Measurements from ENCODE around the gene MAFG. TPM values are rescaled to one million over a fixed set of nuclear protein-coding genes. Genes with fewer than 3 reads are reported as not detected.

The MAFG gene
- total and polyA plus RNA-seq, 12 donors = 7.7 to 44.5 (median 22.1) TPM

DNA sequence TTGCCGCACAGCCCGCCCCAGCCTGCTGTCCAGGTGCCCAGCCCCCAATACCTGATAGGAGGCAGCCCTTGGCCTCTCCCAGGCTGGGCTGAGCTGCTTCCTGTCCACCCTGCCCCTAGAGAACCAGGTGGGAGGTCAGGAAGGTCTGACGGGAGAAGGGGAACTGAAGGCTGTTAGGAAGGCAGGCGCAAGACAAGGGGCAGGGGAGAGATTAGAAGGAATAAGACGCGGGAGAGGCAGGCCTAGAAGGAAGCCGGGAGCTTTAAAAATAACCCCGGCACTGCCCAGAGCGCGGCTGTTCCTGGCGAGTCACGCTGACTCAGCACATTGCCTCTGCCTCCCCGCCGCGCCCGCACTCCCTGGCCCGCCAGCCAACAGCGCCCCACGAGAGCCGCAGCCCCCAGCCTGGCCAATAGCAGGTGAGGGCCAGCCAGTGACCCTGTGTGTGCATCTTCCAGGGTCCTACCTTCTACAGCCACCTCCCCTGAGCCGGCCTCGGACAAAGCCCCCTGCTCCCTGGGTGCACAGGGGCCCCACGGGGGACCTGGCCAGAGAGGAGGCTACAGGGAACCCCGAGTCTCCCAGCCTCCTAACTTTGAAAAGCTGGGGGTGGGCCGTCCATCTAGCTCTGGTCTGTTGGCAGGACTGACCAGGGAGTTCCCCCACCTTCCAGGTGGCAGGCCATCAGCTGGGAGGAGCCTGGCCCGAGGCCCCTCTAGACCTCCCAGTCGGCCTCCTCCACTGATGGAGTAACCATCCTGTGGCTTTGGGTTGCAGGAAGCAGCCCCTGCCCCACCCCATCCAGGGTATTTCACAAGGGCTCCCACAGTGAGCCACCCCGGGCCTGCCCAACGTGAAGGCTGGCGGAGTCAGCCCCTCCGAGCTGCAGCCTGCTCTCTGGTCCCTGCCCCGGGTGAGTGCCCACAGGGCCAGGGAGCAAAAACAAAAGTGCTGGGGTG lies 4.0 kb downstream of the MAFG start:
- 11 to 22% (median 21%) methylated on average over 16 to 32 of the region's 32 CpGs for WGBS, 4 donors
- Histone ChIP-seq H3K9me3 (replicated peaks in 1 of 3) (no peaks in the 10 kb centered on the region), H3K27me3 (no peaks in the 10 kb centered on the region), H3K27ac (peak overlapping the region in 4 of 5 donors; percentile 62 to 85 (median 72)), H3K36me3 (replicated peaks in 1 of 2) (peaks cover 0 to 17% of the 10 kb centered on the region in 2 donors), H3K4me3 (peak overlapping the region in 2 of 4 donors; percentile 5 to 38), H3K4me1 (replicated peaks in 1 of 2) (peaks cover 39 to 53% of the 10 kb centered on the region in 2 donors)
- intact Hi-C loops (cut with DNase I) = no loop called here
- DNase-seq = peak; percentile 77 to 91 (median 83)
- peak in 1 of 2 donors; percentile 57 for TF ChIP-seq POLR2A (IDR thresholded peaks at IDR 0.05)
- TF ChIP-seq, protein P1, sequence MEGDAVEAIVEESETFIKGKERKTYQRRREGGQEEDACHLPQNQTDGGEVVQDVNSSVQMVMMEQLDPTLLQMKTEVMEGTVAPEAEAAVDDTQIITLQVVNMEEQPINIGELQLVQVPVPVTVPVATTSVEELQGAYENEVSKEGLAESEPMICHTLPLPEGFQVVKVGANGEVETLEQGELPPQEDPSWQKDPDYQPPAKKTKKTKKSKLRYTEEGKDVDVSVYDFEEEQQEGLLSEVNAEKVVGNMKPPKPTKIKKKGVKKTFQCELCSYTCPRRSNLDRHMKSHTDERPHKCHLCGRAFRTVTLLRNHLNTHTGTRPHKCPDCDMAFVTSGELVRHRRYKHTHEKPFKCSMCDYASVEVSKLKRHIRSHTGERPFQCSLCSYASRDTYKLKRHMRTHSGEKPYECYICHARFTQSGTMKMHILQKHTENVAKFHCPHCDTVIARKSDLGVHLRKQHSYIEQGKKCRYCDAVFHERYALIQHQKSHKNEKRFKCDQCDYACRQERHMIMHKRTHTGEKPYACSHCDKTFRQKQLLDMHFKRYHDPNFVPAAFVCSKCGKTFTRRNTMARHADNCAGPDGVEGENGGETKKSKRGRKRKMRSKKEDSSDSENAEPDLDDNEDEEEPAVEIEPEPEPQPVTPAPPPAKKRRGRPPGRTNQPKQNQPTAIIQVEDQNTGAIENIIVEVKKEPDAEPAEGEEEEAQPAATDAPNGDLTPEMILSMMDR (IDR thresholded peaks at IDR 0.05) = no peak

DNA sequence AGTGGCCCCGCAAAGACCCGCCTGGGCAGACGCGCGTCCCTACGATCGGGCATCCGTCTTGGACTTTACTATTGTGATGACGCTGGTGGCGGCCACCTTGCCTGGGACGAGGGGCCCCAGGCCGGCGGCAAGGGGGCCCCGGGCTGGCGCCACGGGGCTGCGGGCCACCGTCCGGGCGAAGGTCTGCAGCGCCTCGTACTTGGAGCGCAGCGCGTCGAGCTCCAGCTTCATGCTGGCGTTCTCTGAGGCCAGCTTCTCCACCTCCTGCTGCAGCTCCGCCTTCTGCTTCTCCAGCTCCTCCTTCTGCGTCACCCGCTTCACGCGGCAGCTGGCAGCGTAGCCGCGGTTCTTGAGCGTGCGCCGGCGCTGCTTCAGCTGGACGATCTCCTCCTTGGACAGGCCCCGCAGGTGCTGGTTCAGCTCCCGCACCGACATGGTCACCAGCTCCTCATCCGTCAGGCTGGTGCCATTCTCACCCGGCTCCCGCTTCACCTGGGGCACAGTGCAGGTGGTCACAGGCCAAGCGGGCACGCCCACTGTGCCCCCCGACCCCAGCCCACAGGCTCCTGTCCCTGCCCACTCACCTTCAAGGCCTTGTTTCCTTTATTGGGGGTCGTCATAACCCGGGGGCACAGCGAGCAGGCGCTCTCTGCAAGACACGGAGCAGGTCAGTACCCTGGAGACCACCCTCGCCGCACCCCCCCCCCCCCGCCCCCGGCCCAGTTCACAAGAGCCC lies 4.8 kb downstream of the MAFG start:
- intact Hi-C loops (cut with DNase I) = no loop called here
- H3K27ac ChIP-seq = peak overlapping the region in 4 of 5 donors; percentile 62 to 85 (median 72)
- H3K4me3 ChIP-seq = peak overlapping the region in 1 of 4 donors; percentile 38
- 81 to 95% (median 88%) methylated on average over 20 to 58 of the region's 58 CpGs for WGBS, 4 donors
- peaks cover 0 to 17% of the 10 kb centered on the region in 2 donors for H3K36me3 ChIP-seq (replicated peaks in 1 of 2)
- no peaks in the 10 kb centered on the region for H3K27me3 ChIP-seq
- peaks cover 36 to 51% of the 10 kb centered on the region in 2 donors for H3K4me1 ChIP-seq (replicated peaks in 1 of 2)
- no peaks in the 10 kb centered on the region for H3K9me3 ChIP-seq (replicated peaks in 1 of 3)
- no peak for TF ChIP-seq POLR2A (IDR thresholded peaks at IDR 0.05)
- TF ChIP-seq, protein P1 (IDR thresholded peaks at IDR 0.05) = no peak
- DNase-seq = no peak

DNA sequence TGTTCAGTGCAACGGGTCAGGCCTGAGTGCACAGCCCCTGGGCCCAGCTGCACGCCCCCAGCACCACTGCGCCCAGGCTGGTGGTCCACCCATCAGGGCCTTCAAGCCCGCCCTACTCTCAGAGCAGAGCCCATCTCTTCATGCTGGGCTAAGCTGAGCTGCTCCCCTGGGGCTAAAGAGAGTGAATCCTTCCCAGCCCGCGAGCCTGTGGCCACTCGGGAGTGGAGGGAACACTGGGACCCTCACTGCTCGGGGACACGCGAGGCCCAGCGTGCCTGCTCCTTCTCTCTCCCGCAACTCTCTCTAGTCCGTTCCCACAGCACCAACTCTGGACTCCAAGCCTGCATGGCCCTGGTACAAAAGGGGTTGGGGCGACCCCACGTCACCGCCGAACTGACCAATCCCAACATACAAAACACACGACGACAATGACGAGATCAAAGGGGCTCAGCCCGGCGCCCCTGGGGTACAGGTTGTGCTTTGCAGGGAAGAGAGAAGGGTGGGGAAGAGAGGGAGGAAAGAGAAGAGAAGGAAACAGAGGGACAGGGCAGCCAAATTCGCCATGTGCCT lies 5.5 kb downstream of the MAFG start:
- intact Hi-C loops (cut with DNase I) = no loop called here
- Histone ChIP-seq H3K36me3 (replicated peaks in 1 of 2) (peaks cover 0 to 17% of the 10 kb centered on the region in 2 donors), H3K4me1 (replicated peaks in 1 of 2) (peaks cover 40 to 56% of the 10 kb centered on the region in 2 donors), H3K27me3 (no peaks in the 10 kb centered on the region), H3K9me3 (replicated peaks in 1 of 3) (no peaks in the 10 kb centered on the region), H3K4me3 (no peak overlapping the region), H3K27ac (no peak overlapping the region)
- no peak for DNase-seq
- WGBS, 4 donors = 91 to 96% (median 94%) methylated on average over 19 to 23 of the region's 23 CpGs
- TF ChIP-seq, protein P1 (IDR thresholded peaks at IDR 0.05) = no peak
- no peak for TF ChIP-seq POLR2A (IDR thresholded peaks at IDR 0.05)

DNA sequence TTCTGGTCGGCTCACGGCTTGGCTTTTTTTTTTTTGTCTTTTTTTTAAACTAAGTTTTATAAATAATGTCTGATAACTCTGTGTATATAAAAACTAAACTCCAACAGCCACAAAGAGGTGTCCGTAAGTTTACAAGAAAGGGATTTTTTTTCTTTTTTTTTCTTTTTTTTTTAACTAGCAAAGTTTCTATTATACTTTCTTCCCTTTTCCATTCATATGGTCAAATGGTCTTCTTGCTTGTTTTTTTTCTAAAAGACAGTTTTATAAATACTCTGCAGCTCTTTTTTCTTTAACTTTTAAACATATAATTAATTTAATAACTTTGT lies 6.0 kb downstream of the MAFG start:
- no peak for TF ChIP-seq POLR2A (IDR thresholded peaks at IDR 0.05)
- TF ChIP-seq, protein P1 (IDR thresholded peaks at IDR 0.05) = no peak
- no peak for DNase-seq
- H3K4me3 ChIP-seq = no peak overlapping the region
- no peaks in the 10 kb centered on the region for H3K27me3 ChIP-seq
- no peaks in the 10 kb centered on the region for H3K9me3 ChIP-seq (replicated peaks in 1 of 3)
- intact Hi-C loops (cut with DNase I) = no loop called here
- peaks cover 46 to 62% of the 10 kb centered on the region in 2 donors for H3K4me1 ChIP-seq (replicated peaks in 1 of 2)
- H3K27ac ChIP-seq = no peak overlapping the region
- peaks cover 0 to 17% of the 10 kb centered on the region in 2 donors for H3K36me3 ChIP-seq (replicated peaks in 1 of 2)
- WGBS, 4 donors = 78 to 86% (median 80%) methylated on average over 3 of the region's 3 CpGs

Data from adrenal gland (tissue), 12 donors.